Measurements from ENCODE around the gene COX6A1.
"Not testable (repeated sequence)": the region's sequence is repeated elsewhere in the genome, so short reads cannot be mapped to it uniquely, and the experiment has no call there.

The COX6A1 gene

GRCh38 chr12:120428597-120429229 is 9.2 kb upstream of the COX6A1 start:
- no peak for DNase-seq

- no peak for DNase-seq
Measured at GRCh38 chr12:120429368-120429767, 8.5 kb upstream of the COX6A1 start.

- DNase-seq: no peak
Measured at GRCh38 chr12:120432772-120433525, 5.0 kb upstream of the COX6A1 start.

- no peak for DNase-seq
Measured at GRCh38 chr12:120438495-120439198, 734 bp downstream of the COX6A1 start.

GRCh38 chr12:120439646-120440247 is 1.8 kb downstream of the COX6A1 start:
- DNase-seq: no peak

DNA sequence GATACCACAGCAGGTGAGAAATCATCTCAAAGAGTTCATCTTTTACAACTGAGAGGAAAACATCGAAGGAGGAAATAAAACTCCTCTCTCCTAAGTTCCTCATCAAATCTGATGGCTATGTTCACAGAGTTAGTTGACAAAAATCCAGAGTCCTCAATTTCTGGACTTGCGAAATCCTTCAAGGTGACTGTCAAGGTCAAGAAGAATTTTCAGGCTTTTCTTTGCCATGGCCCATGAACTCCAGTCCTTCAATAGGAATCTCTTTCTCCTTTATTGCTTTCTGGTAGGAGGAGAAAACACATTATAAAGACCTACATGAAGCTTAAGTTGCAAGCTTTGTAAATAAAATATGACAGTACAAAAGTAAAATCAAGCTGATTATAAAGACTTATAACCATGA is 6.8 kb downstream of the COX6A1 start:
- no peak for DNase-seq

DNA sequence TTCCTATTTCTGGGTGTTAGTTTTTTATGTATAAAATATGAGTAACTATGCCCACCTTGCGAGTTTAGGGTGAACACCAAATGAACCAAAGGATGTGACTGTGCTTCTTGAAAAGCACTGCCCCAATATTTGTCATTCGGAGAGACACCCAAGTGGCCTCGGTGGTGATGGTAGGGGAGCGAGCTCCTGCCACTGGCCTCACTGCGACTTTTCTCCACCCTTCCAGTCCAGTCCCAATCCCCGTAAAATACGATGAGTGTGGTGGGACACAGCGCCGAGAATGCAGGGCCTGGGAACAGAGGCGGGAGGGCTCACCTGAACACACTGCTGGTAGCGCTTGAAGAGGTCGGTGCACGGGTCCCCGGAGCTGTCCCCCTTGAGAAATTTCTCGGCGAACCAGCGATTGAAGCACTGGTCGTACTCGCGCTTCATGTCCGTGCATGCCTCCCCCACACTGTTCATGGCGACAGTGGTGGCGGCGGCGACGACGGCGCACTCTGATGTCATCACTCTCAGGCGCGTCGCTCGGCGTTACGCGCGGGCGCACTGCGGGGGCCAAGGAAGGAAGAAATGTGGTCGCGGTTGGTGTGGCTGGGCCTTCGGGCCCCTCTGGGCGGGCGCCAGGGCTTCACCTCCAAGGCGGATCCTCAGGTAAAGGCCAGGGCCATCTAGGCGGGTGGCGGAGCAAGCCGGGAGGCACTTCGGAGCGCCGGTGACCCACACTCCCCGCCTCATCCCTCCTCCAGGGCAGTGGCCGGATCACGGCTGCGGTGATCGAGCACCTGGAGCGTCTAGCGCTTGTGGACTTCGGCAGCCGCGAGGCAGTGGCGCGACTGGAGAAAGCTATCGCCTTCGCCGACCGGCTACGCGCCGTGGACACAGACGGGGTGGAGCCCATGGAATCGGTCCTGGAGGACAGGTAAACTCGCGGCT is 8.3 kb downstream of the COX6A1 start, which contains the start of the genes GATC and TRIAP1:
TSS of gene GATC (plus strand) at position 534 of the 933 bp plus-strand sequence. CDS start at position 571, 37 bp downstream.
TSS of gene TRIAP1 (minus strand) at position 474 of the 933 bp plus-strand sequence. CDS start at position 462, 12 bp downstream.
- no peak for DNase-seq

DNA sequence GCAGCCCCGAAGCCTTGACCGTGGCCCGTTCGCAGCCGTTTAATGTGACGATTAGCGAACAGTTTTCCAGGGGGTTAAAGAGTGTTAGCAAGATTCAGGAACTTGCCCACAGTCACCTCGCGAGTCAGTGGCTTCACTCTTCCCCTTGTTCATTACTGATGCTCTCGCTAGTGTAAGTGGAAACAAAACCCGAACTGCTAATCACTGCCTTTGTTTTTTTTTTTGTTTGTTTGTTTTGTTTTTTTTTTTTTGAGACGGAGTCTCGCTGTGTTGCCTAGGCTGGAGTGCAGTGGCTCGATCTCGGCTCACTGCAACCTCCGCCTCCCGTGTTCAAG is 8.9 kb downstream of the COX6A1 start:
- not testable (repeated sequence) for DNase-seq

DNA sequence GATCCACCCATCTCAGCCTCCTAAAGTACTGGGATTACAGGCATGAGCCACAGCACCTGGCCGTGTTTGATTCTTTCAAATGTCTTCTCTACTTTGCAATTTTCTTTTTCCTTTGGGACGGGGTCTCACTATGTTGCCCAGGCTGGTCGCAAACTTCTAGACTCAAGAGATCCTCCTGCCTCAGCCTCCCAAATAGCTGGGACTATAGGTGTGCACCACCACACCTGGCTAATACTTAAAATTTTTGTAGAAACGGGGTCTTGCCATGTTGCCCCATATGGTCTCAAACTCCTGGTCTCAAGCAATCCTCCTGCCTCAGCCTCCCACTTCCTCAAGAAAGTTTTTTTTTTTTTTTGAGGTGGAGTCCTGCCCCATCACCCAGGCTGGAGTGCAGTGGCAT is 10.1 kb downstream of the COX6A1 start:
- no peak for DNase-seq

- DNase-seq: not testable (repeated sequence)
Measured at GRCh38 chr12:120452524-120452923, 14.6 kb downstream of the COX6A1 start.

DNA sequence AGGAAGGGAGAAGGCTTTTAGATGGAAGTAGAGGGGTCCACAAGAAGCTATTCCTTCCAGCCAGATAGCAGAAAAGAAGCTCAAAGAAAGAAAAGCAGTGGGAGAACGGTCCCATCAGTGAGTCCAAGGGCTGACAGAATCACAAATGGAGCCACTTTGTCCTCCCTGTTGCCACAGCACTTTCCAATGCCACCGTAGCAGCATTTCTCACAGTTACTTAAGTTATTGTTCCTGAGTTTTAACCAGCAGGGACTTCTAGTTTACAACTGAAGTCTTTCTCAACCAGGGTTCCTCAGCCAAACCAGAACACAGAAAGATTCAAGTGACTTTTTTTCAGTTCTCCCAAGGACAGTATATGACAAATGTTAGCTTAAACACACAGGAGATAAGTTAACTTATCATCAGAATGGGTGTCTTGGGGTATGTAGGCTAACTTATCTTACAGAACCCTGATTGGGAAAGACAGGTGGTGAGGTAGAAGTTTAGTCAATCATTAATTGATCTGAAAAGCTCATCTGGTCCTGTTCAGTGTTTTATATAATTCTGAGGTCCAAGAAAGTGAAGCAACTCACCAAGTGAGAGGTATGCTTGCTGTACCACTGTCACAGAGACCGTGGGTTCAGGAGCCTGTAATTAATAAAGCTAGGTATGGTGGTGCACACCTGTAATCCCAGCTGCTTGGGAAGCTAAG is 15.3 kb downstream of the COX6A1 start:
- no peak for DNase-seq

GRCh38 chr12:120453977-120454376 is 16.1 kb downstream of the COX6A1 start:
- no peak for DNase-seq

DNA sequence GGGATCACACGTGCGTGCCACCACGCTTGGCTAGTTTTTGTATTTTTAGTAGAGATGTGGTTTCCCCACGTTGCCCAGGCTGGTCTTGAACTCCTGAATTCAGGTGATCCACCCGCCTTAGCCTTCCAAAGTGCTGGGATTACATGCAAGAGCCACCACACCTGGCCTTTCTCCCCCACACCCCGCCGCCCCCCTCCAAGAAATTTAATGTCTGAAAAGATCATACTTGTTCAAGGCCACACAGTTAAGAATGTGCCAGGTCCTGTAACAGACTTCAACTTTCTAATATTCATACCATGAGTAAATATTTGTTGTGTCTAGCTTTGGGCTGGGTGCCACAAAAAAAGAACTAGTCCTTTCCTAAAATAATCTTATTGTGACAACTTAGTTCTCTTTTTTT is 17.4 kb downstream of the COX6A1 start:
- no peak for DNase-seq

DNA sequence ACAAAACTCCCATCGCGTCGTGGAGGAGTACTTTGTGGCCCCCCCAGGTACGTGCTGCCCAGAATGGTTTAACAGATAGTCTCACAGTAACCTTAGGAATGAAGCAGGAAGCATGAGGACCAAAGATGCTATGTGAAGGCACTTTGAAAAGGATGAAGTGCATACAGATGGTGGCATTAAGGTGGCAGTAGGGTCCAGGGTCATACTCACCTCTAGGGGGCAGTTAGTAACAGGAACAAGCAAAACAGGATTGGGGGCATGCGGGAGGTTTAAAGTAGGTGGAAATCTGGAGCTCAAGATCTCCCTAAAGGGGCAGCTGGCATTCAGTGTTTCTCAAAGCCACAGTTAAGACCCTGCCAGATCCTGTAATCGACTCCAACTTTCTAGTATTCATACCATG is 19.2 kb downstream of the COX6A1 start:
- no peak for DNase-seq

- no peak for DNase-seq
Measured at GRCh38 chr12:120460157-120460556, 22.2 kb downstream of the COX6A1 start.

- no peak for DNase-seq
Measured at GRCh38 chr12:120462099-120462640, 24.3 kb downstream of the COX6A1 start.

DNA sequence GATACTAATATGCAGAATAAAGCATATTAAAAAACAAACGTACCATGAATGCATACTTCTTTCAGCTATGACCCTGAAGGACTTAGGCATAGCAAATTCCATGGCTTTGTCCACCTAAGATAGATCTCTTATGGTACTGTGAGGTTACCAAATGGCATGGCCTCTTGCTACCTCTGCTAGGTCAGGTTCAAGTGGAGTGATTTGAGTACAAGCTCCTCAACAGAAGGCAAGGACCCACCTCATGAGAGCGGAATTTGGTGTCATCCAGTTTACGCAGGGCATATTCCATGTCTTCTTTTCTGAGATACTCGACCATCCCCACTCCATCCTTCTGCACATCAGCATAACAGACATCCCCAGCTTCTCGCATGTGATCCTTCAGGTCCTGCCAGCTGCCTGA is 25.8 kb downstream of the COX6A1 start:
- DNase-seq: no peak

- DNase-seq: no peak
Measured at GRCh38 chr12:120465756-120466155, 27.8 kb downstream of the COX6A1 start.

DNA sequence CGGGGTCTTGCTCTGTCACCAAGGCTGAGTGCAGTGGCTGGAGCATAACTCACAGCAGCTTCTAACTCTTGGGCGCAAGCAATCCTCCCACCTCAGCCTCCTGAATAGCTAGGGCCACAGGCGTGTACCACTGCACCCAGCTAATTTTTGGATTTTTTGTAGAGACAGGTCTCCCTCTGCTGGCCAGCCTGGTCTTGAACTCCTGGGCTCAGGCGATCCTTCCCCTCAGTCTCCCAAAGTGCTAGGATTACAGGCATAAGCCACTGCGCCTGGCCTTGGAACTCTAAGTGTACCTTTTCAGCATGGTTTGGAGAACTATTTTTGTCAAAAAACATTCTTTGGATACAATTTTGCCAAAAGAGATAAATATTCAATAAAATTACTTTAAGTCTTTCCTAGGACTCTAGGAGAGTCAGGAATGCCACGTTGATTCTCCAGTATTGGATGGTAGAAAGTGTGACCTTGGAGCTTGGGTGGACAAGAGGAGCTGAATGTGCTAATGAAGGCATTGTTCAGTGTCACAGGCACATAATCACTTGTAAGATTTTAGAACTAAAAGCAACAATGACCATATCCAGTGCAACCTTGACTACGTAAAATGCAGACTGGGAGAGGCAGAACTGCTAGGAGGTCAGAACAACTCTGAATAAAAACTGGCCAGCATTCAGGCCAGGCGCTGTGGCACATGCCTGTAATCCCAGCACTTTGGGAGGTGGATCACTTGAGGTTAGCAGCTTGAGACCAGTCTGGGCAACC is 28.8 kb downstream of the COX6A1 start:
- no peak for DNase-seq

GRCh38 chr12:120467439-120467838 is 29.5 kb downstream of the COX6A1 start:
- DNase-seq: no peak
